ENCODE data around the gene ADAMTS2. TPM values are rescaled to one million over a fixed set of nuclear protein-coding genes. Genes with fewer than 3 reads are reported as not detected.
"Not testable (repeated sequence)": the region's sequence is repeated elsewhere in the genome, so short reads cannot be mapped to it uniquely, and the experiment has no call there.

ADAMTS2 gene
- total and polyA plus RNA-seq, 2 of the 8 experiments (the other 6 are each of a cell fraction or from before 2014, with no cell fraction given), result 6.6 to 7.3 TPM

GRCh38 chr5:179216381-179216780 lies 128.9 kb downstream of the ADAMTS2 start:
- H3K4me1 ChIP-seq (replicated peaks in 1 of 4; ENCODE audit: control insufficient read depth in 3 of 4, insufficient read depth in 4 of 4, low read length in 3 of 4); H3K4me3 ChIP-seq (ENCODE audit: extremely low read depth in 1 of 4, insufficient read depth in 2 of 4, low read depth in 3 of 4, low read length in 4 of 4); H3K18ac ChIP-seq (ENCODE audit: extremely low read depth, low read length); H3K4me2 ChIP-seq (ENCODE audit: insufficient read depth in 1 of 2, low read depth in 2 of 2, low read length in 2 of 2); H3K9ac ChIP-seq (replicated peaks in 1 of 4; ENCODE audit: extremely low read depth in 1 of 4, low read depth in 3 of 4, low read length in 3 of 4); H3K36me3 ChIP-seq (ENCODE audit: control insufficient read depth in 2 of 4, insufficient read depth in 4 of 4, low read length in 3 of 4); H2AK5ac ChIP-seq (ENCODE audit: low read depth, low read length); H3K56ac ChIP-seq (replicated peaks; ENCODE audit: insufficient read length, low read depth, low read length); H3K4ac ChIP-seq (replicated peaks; ENCODE audit: insufficient read length, low read depth, low read length); H4K20me1 ChIP-seq (replicated peaks in 1 of 2; ENCODE audit: control insufficient read depth in 1 of 2, insufficient read depth in 2 of 2, low read length in 2 of 2); H3K9me3 ChIP-seq (ENCODE audit: insufficient read depth in 2 of 2, low read depth in 1 of 2, low read length in 1 of 2); H4K5ac ChIP-seq (ENCODE audit: insufficient read length, low read depth, low read length); H4K8ac ChIP-seq (ENCODE audit: extremely low read depth, insufficient read depth, low read length); FAIRE-seq; H2BK120ac ChIP-seq (replicated peaks; ENCODE audit: low read depth, low read length); H3K23ac ChIP-seq (ENCODE audit: insufficient read length); POLR2A ChIA-PET (ENCODE audit: partially characterized antibody); H4K91ac ChIP-seq (replicated peaks; ENCODE audit: insufficient read length, low read length); H3K27ac ChIP-seq (ENCODE audit: low read depth, low read length); H3K79me1 ChIP-seq (ENCODE audit: low read depth, low read length); H3K27me3 ChIP-seq (replicated peaks in 1 of 4; ENCODE audit: control insufficient read depth in 3 of 4, extremely low read depth in 1 of 4, insufficient read depth in 3 of 4, low read length in 3 of 4); H3K14ac ChIP-seq (ENCODE audit: insufficient read length); DNase-seq (ENCODE audit: low read depth in 1 of 2, low spot score in 2 of 2); H2BK5ac ChIP-seq (ENCODE audit: low read depth, low read length); H2BK15ac ChIP-seq (ENCODE audit: low read length); H2AFZ ChIP-seq (ENCODE audit: low read length); H3K23me2 ChIP-seq (ENCODE audit: low read depth, low read length); H3K79me2 ChIP-seq (ENCODE audit: control insufficient read depth in 1 of 2, insufficient read depth in 2 of 2, low read length in 2 of 2); H2BK12ac ChIP-seq (ENCODE audit: low read depth, low read length); H2BK20ac ChIP-seq (ENCODE audit: low read length): not testable (repeated sequence)
- CTCF ChIA-PET (ENCODE audit: partially characterized antibody), result interaction anchor here (0.9 to 1.4 kb wide), 2 partner anchors 15 to 45 kb away, joined by 3 to 5 read pairs; no protein-coding TSS in a partner anchor
- 87% methylated on average over 13 of the region's 18 CpGs; no CpG with 5 or more reads in 1 of the 2 experiments for WGBS, 2 experiments (ENCODE audit: extremely low coverage in 1 of 2, insufficient coverage in 1 of 2, insufficient read length in 1 of 2, insufficient replicate concordance in 2 of 2, low coverage in 1 of 2, low lambda C conversion rate in 2 of 2, missing lambda C conversion rate in 1 of 2)
